IMR-90 (cell line): ENCODE results near the gene CD163L1.

ENCODE experiments used
- CEBPB ChIP-seq: IDR thresholded peaks from 2 replicates; pipeline ENCODE4 v1.6.1; 2012; ENCODE audit warnings: low read depth, low read length, improper control_type of control experiment
- CHD1 ChIP-seq: IDR thresholded peaks from 2 replicates; pipeline ENCODE4 v1.6.1; 2012; ENCODE audit warnings: low read depth, low read length, improper control_type of control experiment
- MXI1 ChIP-seq: IDR thresholded peaks from 2 replicates; pipeline ENCODE4 v1.6.1; 2012; ENCODE audit warnings: low read depth, mild to moderate bottlenecking, low read length, moderate library complexity, borderline replicate concordance
- NFE2L2 ChIP-seq: fragments of 150-350 bp; IDR thresholded peaks from 2 replicates; pipeline ENCODE4 v1.6.1; 2016; ENCODE audit warnings: low read depth, mild to moderate bottlenecking, low read length
- POLR2A ChIP-seq: IDR thresholded peaks from 2 replicates; pipeline ENCODE4 v1.6.1; 2012; ENCODE audit warnings: mild to moderate bottlenecking, low read depth, low read length
- RCOR1 ChIP-seq: IDR thresholded peaks from 2 replicates; pipeline ENCODE4 v1.6.1; 2012; ENCODE audit warnings: mild to moderate bottlenecking, low read length, improper control_type of control experiment; ENCODE audit not compliant: insufficient replicate concordance
- SMC3 ChIP-seq: fragments of 150-350 bp; IDR thresholded peaks from 2 replicates; pipeline ENCODE4 v1.6.1; 2016; ENCODE audit warnings: low read depth, mild to moderate bottlenecking, antibody characterized with exemption, low read length, moderate library complexity
- TF ChIP-seq, protein P1 (sequence below): conservative IDR thresholded peaks from 2 replicates; pipeline ENCODE4 v1.5.1; 2012; ENCODE audit warnings: mild to moderate bottlenecking, low read depth, low read length, improper control_type of control experiment
- TF ChIP-seq, protein P2 (sequence below): fragments of 150-350 bp; IDR thresholded peaks from 2 replicates; pipeline ENCODE4 v1.6.1; 2016; ENCODE audit warnings: low read depth, mild to moderate bottlenecking, low read length, moderate library complexity, borderline replicate concordance
- TF ChIP-seq, protein P3 (sequence below): fragments of 150-350 bp; IDR thresholded peaks from 2 replicates; pipeline ENCODE4 v1.6.1; 2017; ENCODE audit warnings: mild to moderate bottlenecking, antibody characterized with exemption, low read length, low read depth

DNA sequence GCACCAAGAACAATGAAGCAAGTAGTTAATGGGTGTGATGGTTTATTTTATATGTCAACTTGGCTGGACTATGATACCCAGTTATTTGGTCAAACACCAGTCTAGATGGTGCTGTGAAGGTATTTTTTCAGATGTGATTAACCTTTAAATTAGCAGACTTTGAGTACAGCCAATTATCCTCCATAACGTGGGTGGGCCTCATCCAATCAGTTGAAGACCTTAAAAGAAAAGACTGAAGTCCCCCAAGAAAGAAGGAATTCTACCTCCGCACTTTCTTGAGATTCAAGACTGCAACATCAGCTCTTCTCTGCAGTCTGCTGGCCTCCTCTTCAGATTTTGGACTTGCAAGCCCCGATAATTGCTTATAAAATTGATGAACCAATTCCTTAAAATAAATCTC, 47.5 kb downstream of the CD163L1 start:
- TF ChIP-seq NFE2L2 (no peak), POLR2A (no peak), MXI1 (no peak), CHD1 (no peak), SMC3 (no peak), RCOR1 (no peak), CEBPB (no peak)
- TF ChIP-seq, protein P1, sequence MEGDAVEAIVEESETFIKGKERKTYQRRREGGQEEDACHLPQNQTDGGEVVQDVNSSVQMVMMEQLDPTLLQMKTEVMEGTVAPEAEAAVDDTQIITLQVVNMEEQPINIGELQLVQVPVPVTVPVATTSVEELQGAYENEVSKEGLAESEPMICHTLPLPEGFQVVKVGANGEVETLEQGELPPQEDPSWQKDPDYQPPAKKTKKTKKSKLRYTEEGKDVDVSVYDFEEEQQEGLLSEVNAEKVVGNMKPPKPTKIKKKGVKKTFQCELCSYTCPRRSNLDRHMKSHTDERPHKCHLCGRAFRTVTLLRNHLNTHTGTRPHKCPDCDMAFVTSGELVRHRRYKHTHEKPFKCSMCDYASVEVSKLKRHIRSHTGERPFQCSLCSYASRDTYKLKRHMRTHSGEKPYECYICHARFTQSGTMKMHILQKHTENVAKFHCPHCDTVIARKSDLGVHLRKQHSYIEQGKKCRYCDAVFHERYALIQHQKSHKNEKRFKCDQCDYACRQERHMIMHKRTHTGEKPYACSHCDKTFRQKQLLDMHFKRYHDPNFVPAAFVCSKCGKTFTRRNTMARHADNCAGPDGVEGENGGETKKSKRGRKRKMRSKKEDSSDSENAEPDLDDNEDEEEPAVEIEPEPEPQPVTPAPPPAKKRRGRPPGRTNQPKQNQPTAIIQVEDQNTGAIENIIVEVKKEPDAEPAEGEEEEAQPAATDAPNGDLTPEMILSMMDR: no peak
- TF ChIP-seq, protein P2, sequence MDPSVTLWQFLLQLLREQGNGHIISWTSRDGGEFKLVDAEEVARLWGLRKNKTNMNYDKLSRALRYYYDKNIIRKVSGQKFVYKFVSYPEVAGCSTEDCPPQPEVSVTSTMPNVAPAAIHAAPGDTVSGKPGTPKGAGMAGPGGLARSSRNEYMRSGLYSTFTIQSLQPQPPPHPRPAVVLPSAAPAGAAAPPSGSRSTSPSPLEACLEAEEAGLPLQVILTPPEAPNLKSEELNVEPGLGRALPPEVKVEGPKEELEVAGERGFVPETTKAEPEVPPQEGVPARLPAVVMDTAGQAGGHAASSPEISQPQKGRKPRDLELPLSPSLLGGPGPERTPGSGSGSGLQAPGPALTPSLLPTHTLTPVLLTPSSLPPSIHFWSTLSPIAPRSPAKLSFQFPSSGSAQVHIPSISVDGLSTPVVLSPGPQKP: no peak
- TF ChIP-seq, protein P3, sequence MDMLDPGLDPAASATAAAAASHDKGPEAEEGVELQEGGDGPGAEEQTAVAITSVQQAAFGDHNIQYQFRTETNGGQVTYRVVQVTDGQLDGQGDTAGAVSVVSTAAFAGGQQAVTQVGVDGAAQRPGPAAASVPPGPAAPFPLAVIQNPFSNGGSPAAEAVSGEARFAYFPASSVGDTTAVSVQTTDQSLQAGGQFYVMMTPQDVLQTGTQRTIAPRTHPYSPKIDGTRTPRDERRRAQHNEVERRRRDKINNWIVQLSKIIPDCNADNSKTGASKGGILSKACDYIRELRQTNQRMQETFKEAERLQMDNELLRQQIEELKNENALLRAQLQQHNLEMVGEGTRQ: no peak
